ENCODE results near the gene TRRAP. TPM values are rescaled to one million over a fixed set of nuclear protein-coding genes. Genes with fewer than 3 reads are reported as not detected.
A peak's percentile ranks its signal among the peaks of the same experiment; 100 is the strongest.

TRRAP gene
- total RNA-seq, 4 donors from 2014 or later: 46.4 to 69.4 (median 53.0) TPM

GRCh38 chr7:99030951-99031350, 152.6 kb downstream of the TRRAP start:
- intact Hi-C loops (cut with DNase I; ENCODE audit: low total_unique reads): no loop called here
- TF ChIP-seq POLR2A (IDR thresholded peaks at IDR 0.05): no peak
- TF ChIP-seq, protein P1, sequence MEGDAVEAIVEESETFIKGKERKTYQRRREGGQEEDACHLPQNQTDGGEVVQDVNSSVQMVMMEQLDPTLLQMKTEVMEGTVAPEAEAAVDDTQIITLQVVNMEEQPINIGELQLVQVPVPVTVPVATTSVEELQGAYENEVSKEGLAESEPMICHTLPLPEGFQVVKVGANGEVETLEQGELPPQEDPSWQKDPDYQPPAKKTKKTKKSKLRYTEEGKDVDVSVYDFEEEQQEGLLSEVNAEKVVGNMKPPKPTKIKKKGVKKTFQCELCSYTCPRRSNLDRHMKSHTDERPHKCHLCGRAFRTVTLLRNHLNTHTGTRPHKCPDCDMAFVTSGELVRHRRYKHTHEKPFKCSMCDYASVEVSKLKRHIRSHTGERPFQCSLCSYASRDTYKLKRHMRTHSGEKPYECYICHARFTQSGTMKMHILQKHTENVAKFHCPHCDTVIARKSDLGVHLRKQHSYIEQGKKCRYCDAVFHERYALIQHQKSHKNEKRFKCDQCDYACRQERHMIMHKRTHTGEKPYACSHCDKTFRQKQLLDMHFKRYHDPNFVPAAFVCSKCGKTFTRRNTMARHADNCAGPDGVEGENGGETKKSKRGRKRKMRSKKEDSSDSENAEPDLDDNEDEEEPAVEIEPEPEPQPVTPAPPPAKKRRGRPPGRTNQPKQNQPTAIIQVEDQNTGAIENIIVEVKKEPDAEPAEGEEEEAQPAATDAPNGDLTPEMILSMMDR (IDR thresholded peaks at IDR 0.05): no peak
- DNase-seq (ENCODE audit: low spot score in 2 of 2): peak in 1 of 2 donors; percentile 46
- H3K4me3 ChIP-seq (ENCODE audit: low read depth, poor library complexity, severe bottlenecking): no peak overlapping the region
- 63 to 65% methylated on average over 5 of the region's 5 CpGs for WGBS, 2 donors

DNA sequence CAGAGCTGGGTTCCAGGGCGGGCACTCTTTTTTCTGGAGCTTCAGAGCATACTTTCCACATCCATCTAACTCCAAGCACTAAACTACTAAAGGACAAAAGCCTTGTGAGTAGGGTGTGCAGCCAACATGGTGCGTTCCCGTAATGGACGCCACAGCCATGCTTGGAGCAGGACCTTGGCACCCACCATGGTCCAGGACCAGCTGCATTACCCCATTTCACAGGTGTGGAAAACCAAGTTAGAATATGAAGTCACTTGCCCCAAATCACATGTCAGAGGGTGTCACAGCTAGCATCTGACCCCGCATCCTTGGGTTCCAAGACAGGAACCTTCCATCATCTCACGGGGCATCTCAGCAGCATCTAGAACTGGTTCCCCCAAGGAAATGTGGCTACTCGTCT, 153.2 kb downstream of the TRRAP start:
- WGBS, 2 donors: 82 to 84% methylated on average over 7 of the region's 7 CpGs
- peak in 1 of 2 donors; percentile 68 for DNase-seq (ENCODE audit: low spot score in 2 of 2)
- intact Hi-C loops (cut with DNase I; ENCODE audit: low total_unique reads): no loop called here
- H3K4me3 ChIP-seq (ENCODE audit: low read depth, poor library complexity, severe bottlenecking): no peak overlapping the region
- TF ChIP-seq, protein P1 (IDR thresholded peaks at IDR 0.05): no peak
- TF ChIP-seq POLR2A (IDR thresholded peaks at IDR 0.05): no peak

- DNase-seq (ENCODE audit: low spot score in 2 of 2): peak in 1 of 2 donors; percentile 77
- WGBS, 2 donors: 90% methylated on average over 15 of the region's 15 CpGs
- TF ChIP-seq, protein P1 (IDR thresholded peaks at IDR 0.05): no peak
- no peak for TF ChIP-seq POLR2A (IDR thresholded peaks at IDR 0.05)
- intact Hi-C loops (cut with DNase I; ENCODE audit: low total_unique reads): no loop called here
- H3K4me3 ChIP-seq (ENCODE audit: low read depth, poor library complexity, severe bottlenecking): no peak overlapping the region
Measured at GRCh38 chr7:99032928-99033327, 154.6 kb downstream of the TRRAP start.

DNA sequence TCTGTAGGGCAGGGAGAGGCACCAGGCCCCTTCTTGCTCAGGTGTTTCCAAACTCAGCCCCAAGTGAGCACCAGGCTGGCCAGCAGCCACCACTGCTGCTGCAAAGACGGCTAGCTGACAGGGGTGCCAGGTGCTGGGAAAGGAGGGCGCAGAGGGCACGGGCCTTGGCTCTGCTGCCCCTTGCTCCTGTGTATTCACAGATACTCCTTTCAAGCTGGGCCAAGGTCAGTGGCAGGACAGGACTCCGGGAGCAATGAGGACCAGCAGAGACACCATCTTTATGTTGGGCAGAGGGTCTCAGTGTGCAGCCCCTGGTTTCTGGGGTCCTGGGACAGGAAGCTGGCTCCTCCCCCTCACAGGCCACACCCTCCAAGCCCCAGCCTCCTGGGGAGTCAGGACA, 155.4 kb downstream of the TRRAP start:
- H3K4me3 ChIP-seq (ENCODE audit: low read depth, poor library complexity, severe bottlenecking): no peak overlapping the region
- no peak for TF ChIP-seq POLR2A (IDR thresholded peaks at IDR 0.05)
- TF ChIP-seq, protein P1 (IDR thresholded peaks at IDR 0.05): no peak
- 92 to 100% methylated on average over 1 to 2 of the region's 4 CpGs for WGBS, 2 donors
- intact Hi-C loops (cut with DNase I; ENCODE audit: low total_unique reads): no loop called here
- DNase-seq (ENCODE audit: low spot score in 2 of 2): peak in 1 of 2 donors; percentile 74

- WGBS, 2 donors: 91 to 93% methylated on average over 29 to 30 of the region's 30 CpGs
- TF ChIP-seq POLR2A (IDR thresholded peaks at IDR 0.05): no peak
- TF ChIP-seq, protein P1 (IDR thresholded peaks at IDR 0.05): no peak
- peak in 1 of 2 donors; percentile 68 for DNase-seq (ENCODE audit: low spot score in 2 of 2)
- intact Hi-C loops (cut with DNase I; ENCODE audit: low total_unique reads): no loop called here
- no peak overlapping the region for H3K4me3 ChIP-seq (ENCODE audit: low read depth, poor library complexity, severe bottlenecking)
Measured at GRCh38 chr7:99034932-99035722, 156.8 kb downstream of the TRRAP start.
